ENCODE results near the gene BNC2.

- no peak for TF ChIP-seq CTCF (IDR thresholded peaks at IDR 0.05)
- no peak for TF ChIP-seq POLR2A (IDR thresholded peaks at IDR 0.05)
These were observed 356.3 kb downstream of the BNC2 start for GRCh38 chr9:16514131-16514530.

Measured in Peyer's patch (tissue), 4 donors.